NT2/D1 (cell line): ENCODE measurements around the gene SEC14L5.

Experiments
- YY1 ChIP-seq: IDR thresholded peaks from 2 replicates; pipeline ENCODE4 v1.6.1; 2011; ENCODE audit not compliant: insufficient read length, insufficient read depth
- ZNF274 ChIP-seq: IDR thresholded peaks from 2 replicates; pipeline ENCODE4 v1.6.1; 2011; ENCODE audit warnings: mild to moderate bottlenecking, low read depth, low read length

GRCh38 chr16:4962716-4963115 is 4.6 kb downstream of the SEC14L5 start:
- TF ChIP-seq ZNF274 (no peak), YY1 (no peak)
